GM19193 (cell line): Measurements from ENCODE around the gene NQO1.

Experiments
- POLR2A ChIP-seq: IDR thresholded peaks from 4 replicates; pipeline ENCODE4 v1.6.1; 2011; ENCODE audit not compliant: insufficient read depth, insufficient read length; ENCODE audit errors: extremely low read depth

Gene NQO1

DNA sequence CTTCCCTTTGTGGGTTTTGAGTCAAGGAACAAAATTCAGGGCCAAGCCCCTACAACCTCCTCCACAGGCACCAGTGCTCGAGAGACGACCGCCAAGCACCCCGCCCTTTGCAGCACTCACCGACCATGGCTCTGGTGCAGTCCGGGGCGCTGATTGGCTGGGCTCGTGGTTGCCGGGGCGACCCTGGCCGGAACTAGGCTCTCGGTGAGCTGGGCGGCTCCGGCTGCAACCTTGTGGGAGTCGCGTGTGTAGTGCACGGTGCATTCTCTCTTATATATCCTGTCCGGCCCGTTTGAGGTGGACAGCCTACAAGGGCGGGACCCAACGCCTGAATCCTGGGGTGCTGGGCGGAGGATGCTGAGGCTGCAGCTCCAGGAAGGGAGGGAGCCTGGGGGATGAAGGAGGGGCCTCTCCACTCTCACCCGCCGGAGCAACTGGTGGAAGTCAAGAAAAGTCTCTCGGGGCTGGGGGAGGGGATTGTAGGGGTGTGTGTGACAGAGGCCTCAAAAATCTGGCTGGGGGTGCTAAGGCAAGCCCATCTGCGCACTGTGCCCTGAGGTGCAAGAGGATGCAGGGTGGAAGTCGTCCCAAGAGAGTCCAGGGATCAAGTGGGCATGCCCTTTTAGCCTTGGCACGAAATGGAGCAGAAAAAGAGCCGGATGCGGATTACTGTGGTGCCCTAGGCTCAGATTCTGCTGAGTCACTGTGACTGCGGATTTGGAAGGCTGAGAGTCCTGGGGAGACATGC lies at the start of gene NQO1:
TSS of gene NQO1 (minus strand) at position 248 of the 748 bp plus-strand sequence. CDS start at position 127, 121 bp downstream.
- peak; percentile 77 for TF ChIP-seq POLR2A

DNA sequence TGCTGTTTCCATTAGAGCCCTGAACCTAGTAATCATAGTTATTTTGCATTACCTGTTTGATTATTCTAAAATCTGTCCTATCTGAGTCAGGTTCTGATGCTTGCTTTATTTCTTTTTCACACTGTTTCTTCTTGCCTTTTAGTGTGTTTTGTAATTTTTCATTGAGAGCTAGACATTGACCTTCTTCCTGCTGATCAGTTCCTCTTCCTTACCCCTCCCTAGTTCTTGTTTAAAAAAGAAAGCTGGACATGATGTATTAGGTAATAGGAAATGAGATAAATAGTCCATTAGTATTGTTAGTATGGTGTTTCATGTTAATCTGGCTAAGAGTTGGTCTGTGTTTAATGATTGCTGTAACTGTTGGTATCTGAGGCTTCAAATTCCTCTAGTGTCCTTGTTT lies 49.2 kb upstream of the NQO1 start:
- no peak for TF ChIP-seq POLR2A

DNA sequence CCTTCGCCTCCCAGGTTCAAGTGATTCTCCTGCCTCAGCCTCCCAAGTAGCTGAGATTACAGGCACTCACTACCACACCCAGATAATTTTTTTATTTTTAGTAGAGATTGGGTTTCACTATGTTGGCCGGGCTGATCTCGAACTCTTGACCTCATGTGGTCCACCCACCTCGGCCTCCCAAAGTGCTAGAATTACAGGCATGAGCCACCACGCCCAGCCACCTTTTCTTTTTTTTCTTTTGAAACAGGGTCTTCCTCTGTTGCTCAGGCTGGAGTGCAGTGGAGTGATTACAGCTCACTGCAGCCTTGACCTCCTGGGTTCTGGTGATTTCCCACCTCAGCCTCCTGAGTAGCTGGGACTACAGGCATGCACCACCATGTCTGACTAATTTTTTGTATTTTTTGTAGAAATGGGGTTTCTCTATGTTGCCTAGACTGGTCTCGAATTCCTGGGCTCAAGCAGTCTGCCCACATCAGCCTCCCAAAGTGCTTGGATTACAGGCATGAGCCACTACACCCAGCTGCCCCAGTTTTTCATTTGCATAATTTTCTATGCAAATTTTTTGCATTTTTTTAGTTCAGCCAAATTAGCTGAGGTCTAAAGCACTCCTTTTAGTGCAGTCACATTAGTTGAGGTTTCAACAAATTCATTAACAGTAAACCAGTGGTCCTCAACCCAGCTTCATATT lies 47.0 kb upstream of the NQO1 start:
- TF ChIP-seq POLR2A, result no peak

- TF ChIP-seq POLR2A, result no peak
Measured at GRCh38 chr16:69771651-69771967, 45.2 kb upstream of the NQO1 start.

DNA sequence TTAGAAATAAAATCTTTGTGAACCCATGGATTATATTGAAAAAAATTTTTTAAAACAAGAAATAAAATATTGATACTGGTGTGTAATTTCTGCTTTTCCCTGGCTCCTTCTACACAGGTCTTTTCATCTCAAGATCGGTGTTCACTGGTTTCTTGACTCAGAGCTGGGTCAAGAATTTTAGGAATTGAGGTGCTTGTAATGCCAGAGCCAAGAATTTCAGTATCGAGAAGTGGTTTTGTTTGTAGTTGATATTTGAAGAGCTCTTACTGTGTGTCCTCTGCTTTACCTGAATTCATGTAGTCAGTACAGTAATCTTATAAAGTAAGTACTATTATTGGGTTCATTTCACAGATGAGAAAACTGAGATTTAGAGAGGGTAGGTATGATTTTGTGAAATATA lies 43.0 kb upstream of the NQO1 start:
- TF ChIP-seq POLR2A, result no peak

GRCh38 chr16:69768666-69769065 lies 42.3 kb upstream of the NQO1 start:
- no peak for TF ChIP-seq POLR2A

- no peak for TF ChIP-seq POLR2A
Measured at GRCh38 chr16:69767459-69768229, 41.3 kb upstream of the NQO1 start.

DNA sequence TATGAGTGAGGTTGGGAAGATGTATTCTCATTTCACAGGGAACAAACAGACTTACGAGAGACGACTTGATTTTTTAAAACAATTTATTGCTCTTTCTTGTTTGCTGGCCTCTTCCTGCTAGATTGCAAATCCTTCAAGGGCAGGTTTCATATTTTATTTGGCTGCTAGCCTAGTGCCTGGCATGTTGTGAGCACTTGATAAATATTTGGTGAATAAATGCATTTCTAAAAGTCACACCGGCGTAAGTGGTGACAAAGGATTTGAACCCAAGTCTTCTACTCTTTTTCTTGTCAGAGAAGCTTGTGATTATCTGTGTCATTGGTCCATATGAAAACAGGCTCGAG lies 37.2 kb upstream of the NQO1 start:
- no peak for TF ChIP-seq POLR2A

- no peak for TF ChIP-seq POLR2A
Measured at GRCh38 chr16:69762814-69763598, 36.6 kb upstream of the NQO1 start.

DNA sequence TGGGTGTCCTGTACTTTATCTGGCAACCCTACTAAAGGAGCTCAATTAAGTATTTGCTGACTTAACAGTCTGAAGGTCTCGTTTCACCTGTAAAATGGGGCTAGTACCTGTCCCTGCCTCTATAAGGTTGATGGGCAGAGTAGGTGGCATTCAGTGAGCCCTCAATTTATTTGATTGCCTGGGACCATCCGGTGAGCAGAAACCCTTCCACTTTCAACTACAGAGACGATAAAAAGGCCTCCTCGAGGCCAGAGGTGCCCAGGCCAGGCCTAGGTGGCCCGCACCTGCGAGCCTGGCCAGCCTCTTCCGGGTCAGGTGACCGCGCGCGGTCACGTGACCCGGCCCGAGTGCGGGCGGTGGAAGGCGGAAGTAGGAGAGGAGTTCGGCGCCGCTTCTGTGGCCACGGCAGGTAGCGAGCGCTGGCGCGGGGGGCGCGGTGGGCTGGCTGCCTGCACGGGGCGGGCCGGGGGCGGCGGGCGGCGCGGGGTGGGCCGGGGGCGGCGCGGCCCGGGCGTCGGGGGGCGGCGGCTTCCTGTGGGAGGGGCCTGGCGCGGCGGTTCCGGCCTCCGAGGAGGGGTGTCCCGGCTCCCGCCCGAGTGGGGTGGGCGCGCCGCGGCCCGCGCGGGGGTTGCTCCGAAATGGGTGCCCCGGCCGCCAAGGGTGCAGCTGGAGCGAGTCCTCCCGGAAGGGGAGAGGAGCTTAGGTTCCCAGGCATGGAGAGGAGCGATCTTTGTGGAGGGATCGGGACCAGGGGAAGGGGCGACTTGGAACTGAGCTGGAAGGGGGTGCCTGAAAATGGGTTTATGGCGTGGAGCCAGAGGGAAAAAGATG lies 35.8 kb upstream of the NQO1 start, which contains the start of gene WWP2:
TSS of gene WWP2 (plus strand) at position 350 of the 831 bp plus-strand sequence. CDS start 24,679 bp downstream, outside the sequence.
- TF ChIP-seq POLR2A, result peak; percentile 93

GRCh38 chr16:69756705-69757104 lies 30.3 kb upstream of the NQO1 start:
- no peak for TF ChIP-seq POLR2A

DNA sequence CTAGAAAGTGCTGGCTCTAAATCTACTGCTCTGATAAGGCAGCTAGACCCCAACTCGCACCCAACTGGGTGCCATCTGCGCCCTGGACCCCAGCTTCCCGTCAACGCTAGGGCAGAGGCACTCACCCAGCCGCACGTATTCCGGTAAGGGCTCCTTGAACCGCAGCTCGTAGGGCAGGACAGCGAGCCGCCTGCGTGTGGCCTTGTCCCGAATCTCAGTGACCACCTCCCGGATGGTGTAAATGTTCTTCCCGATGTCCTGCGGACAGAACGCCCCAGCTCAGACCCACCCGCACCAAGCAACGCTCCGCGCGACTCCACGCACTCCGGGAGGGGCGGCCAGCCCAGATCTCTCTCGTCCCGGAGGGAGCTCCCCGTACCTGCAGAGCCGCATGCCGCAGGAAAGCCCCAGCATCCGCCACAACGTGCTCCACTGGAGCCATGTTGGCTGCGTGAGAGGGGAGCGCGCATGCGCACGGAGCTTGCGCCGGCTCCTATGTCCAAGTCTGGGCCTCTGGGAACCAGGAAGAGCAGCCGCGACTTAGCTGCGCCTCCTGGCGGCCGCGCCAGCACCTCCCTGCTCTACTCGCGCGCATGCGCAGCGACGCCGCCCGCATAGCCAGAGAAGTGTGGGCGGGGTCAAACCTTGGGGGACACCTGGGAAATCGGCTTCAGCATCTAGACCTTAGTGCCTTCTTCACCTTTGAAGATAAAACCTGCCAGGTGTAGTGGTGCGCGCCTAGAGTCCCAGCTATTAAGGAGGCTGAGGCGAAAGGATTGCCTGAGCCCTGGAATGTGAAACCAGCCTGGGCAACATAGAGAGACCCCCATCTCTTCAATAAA lies 28.3 kb upstream of the NQO1 start, which contains the start of gene NOB1:
TSS of gene NOB1 (minus strand) at position 458 of the 842 bp plus-strand sequence. CDS start at position 442, 16 bp downstream.
- peak; percentile 97 for TF ChIP-seq POLR2A

- TF ChIP-seq POLR2A, result no peak
Measured at GRCh38 chr16:69754143-69754468, 27.7 kb upstream of the NQO1 start.
